UCSD-AML1 (cell line): ENCODE results near the gene NEK6.

Experiments
- DNase-seq: peaks from one replicate; lab custom pipeline; 2025; ENCODE audit not compliant: unreplicated experiment; lab: John Stamatoyannopoulos, UW

NEK6 gene

GRCh38 chr9:124277420-124277819, 19.7 kb downstream of the NEK6 start:
- no peak for DNase-seq

- peak; percentile 20 for DNase-seq
Measured at GRCh38 chr9:124278054-124278540, 20.3 kb downstream of the NEK6 start.

GRCh38 chr9:124279531-124280175, 21.9 kb downstream of the NEK6 start:
- DNase-seq = no peak

- DNase-seq = no peak
Measured at GRCh38 chr9:124280176-124280691, 22.5 kb downstream of the NEK6 start.

- no peak for DNase-seq
Measured at GRCh38 chr9:124281931-124282371, 24.2 kb downstream of the NEK6 start.

- peak; percentile 68 for DNase-seq
Measured at GRCh38 chr9:124282442-124283227, 24.9 kb downstream of the NEK6 start.

GRCh38 chr9:124283228-124283814, 25.6 kb downstream of the NEK6 start:
- DNase-seq = no peak

GRCh38 chr9:124284237-124284831, 26.6 kb downstream of the NEK6 start:
- no peak for DNase-seq

- no peak for DNase-seq
Measured at GRCh38 chr9:124284940-124285441, 27.2 kb downstream of the NEK6 start.

- no peak for DNase-seq
Measured at GRCh38 chr9:124285490-124285889, 27.7 kb downstream of the NEK6 start.

GRCh38 chr9:124285903-124286291, 28.1 kb downstream of the NEK6 start:
- DNase-seq = peak; percentile 74

- DNase-seq = no peak
Measured at GRCh38 chr9:124286292-124286931, 28.7 kb downstream of the NEK6 start.

- no peak for DNase-seq
Measured at GRCh38 chr9:124290053-124290591, 32.4 kb downstream of the NEK6 start.

- DNase-seq = peak; percentile 40
Measured at GRCh38 chr9:124290743-124291554, 33.2 kb downstream of the NEK6 start.

GRCh38 chr9:124291801-124292396, 34.1 kb downstream of the NEK6 start:
- peak; percentile 82 for DNase-seq

GRCh38 chr9:124292696-124293593, 35.2 kb downstream of the NEK6 start:
- no peak for DNase-seq

GRCh38 chr9:124293718-124294506, 36.2 kb downstream of the NEK6 start:
- peak; percentile 35 for DNase-seq
